Naive thymus-derived CD4-positive, alpha-beta T cell (primary cell): ENCODE data around the gene KCNAB1. TPM values are rescaled to one million over a fixed set of nuclear protein-coding genes. Genes with fewer than 3 reads are reported as not detected.

Experiments
- ATAC-seq: fragments of 150-1000 bp; cut with Tn5 transposase; 2 replicates; pipeline ENCODE4 v1.10.0; 2021; ENCODE audit warnings: mild to moderate bottlenecking, moderate library complexity
- CTCF ChIA-PET: fragments of 350-600 bp; sonication (Branson Sonifier 250); formaldehyde crosslinking; loops from one replicate; lab custom pipeline; 2021; ENCODE audit warnings: antibody characterized with exemption; lab: Charles Lee
- POLR2A ChIA-PET: fragments of 350-600 bp; sonication (Branson Sonifier 250); formaldehyde crosslinking; loops from one replicate; lab custom pipeline; 2021; ENCODE audit warnings: antibody characterized with exemption, inconsistent platforms; lab: Charles Lee
- DNase-seq, 9 donors: peaks; one replicate each; pipeline versions ENCODE4 v3.0.0 to v3.0.0-alpha.2; 2020 to 2022; ENCODE audit warnings: mixed read lengths in 1 of 9
- H3K27ac ChIP-seq: one replicate; pipeline ENCODE4 v1.7.0; 2013; ENCODE audit warnings: mild to moderate bottlenecking, low read depth, low read length, moderate library complexity
- H3K27me3 ChIP-seq, 2 donors: one replicate each; pipeline ENCODE4 v1.7.0; 2013; ENCODE audit warnings: low read length in 2 of 2, mild to moderate bottlenecking in 2 of 2, moderate library complexity in 2 of 2; ENCODE audit not compliant: control insufficient read depth in 2 of 2, insufficient read depth in 2 of 2
- H3K36me3 ChIP-seq, 3 experiments: 1 replicate in 2 of 3; 2 replicates in 1 of 3; pipeline ENCODE4 v1.7.0; 2013; ENCODE audit warnings: low read length in 3 of 3, mild to moderate bottlenecking in 3 of 3, moderate library complexity in 1 of 3; ENCODE audit not compliant: insufficient read depth in 3 of 3, control insufficient read depth in 2 of 3
- H3K4me1 ChIP-seq, 2 donors: one replicate each; pipeline ENCODE4 v1.7.0; 2013; ENCODE audit warnings: low read length in 2 of 2, mild to moderate bottlenecking in 2 of 2, moderate library complexity in 1 of 2; ENCODE audit not compliant: control insufficient read depth in 2 of 2, insufficient read depth in 2 of 2
- H3K4me3 ChIP-seq: 2 replicates; pipeline ENCODE4 v1.7.0; 2013; ENCODE audit warnings: mild to moderate bottlenecking, low read length
- H3K9me3 ChIP-seq, 3 experiments: 1 replicate in 2 of 3; 2 replicates in 1 of 3; pipeline ENCODE4 v1.7.0; 2013; ENCODE audit warnings: low read length in 3 of 3; ENCODE audit not compliant: control insufficient read depth in 2 of 3
- H3K27ac Mint-ChIP-seq, 9 donors: one replicate each; pipeline ENCODE4 v1.8.0; 2020 to 2022; ENCODE audit warnings: mixed read lengths in 9 of 9, mild to moderate bottlenecking in 8 of 9, moderate library complexity in 5 of 9, inconsistent platforms in 2 of 9
- H3K27me3 Mint-ChIP-seq, 5 donors: one replicate each; pipeline ENCODE4 v1.8.0; 2021 to 2022; ENCODE audit warnings: mixed read lengths in 5 of 5, mild to moderate bottlenecking in 1 of 5
- H3K36me3 Mint-ChIP-seq, 5 donors: one replicate each; pipeline ENCODE4 v1.8.0; 2020 to 2022; ENCODE audit warnings: mixed read lengths in 5 of 5, mild to moderate bottlenecking in 3 of 5, inconsistent platforms in 1 of 5
- H3K4me1 Mint-ChIP-seq, 7 donors: one replicate each; pipeline ENCODE4 v1.8.0; 2020 to 2022; ENCODE audit warnings: mixed read lengths in 7 of 7, mild to moderate bottlenecking in 3 of 7, inconsistent platforms in 1 of 7
- H3K4me3 Mint-ChIP-seq, 10 donors: one replicate each; pipeline ENCODE4 v1.8.0; 2020 to 2022; ENCODE audit warnings: mild to moderate bottlenecking in 10 of 10, mixed read lengths in 10 of 10, moderate library complexity in 6 of 10, inconsistent platforms in 2 of 10
- H3K9me3 Mint-ChIP-seq, 11 donors: one replicate each; pipeline ENCODE4 v1.8.0; 2020 to 2022; ENCODE audit warnings: mixed read lengths in 11 of 11, mild to moderate bottlenecking in 4 of 11, inconsistent platforms in 1 of 11, moderate library complexity in 1 of 11
- intact Hi-C, 2 donors: fragments of 100-400 bp; cut with micrococcal nuclease; formaldehyde crosslinking; loops; one replicate each; pipeline ENCODE4 v1.15.1; 2023
- polyA plus RNA-seq, 2 donors: library from polyadenylated mRNA; unstranded; fragments of 300-500 nt; fragmentation: Illumina TruSeq; gene quantifications; one replicate each; pipeline ENCODE4 v1.2.3, GENCODE V29; 2021
- total RNA-seq, 6 experiments: library from RNA in 5 of 6; stranded (reverse) in 5 of 6; gene quantifications; 1 replicate in 5 of 6; 2 replicates in 1 of 6; pipeline ENCODE4 v1.2.3 and lab custom pipeline; 2021 to 2026

The KCNAB1 gene
- total and polyA plus RNA-seq, 7 experiments from 2014 or later = 0.09 to 0.17 TPM; not detected in 5

GRCh38 chr3:156317462-156318074, 197.2 kb downstream of the KCNAB1 start:
- no peak for ATAC-seq
- H3K27ac Mint-ChIP-seq = no peak overlapping the region

GRCh38 chr3:156321945-156322344, 201.6 kb downstream of the KCNAB1 start:
- no peaks in the 10 kb centered on the region for H3K4me1 Mint-ChIP-seq
- no peaks in the 10 kb centered on the region for H3K36me3 Mint-ChIP-seq
- ATAC-seq (no peak), DNase-seq (no peak)
- Histone ChIP-seq H3K36me3 (no peaks in the 10 kb centered on the region), H3K4me3 (no peak overlapping the region), H3K9me3 (no peaks in the 10 kb centered on the region), H3K4me1 (no peaks in the 10 kb centered on the region), H3K27me3 (no peaks in the 10 kb centered on the region), H3K27ac (no peak overlapping the region)
- CTCF ChIA-PET = no interaction called here
- no peaks in the 10 kb centered on the region for H3K9me3 Mint-ChIP-seq
- H3K27ac Mint-ChIP-seq = no peak overlapping the region
- intact Hi-C loops = no loop called here
- POLR2A ChIA-PET = no interaction called here
- peaks cover 6 to 13% (median 10%) of the 10 kb centered on the region in 5 donors for H3K27me3 Mint-ChIP-seq
- no peak overlapping the region for H3K4me3 Mint-ChIP-seq

More at GRCh38 chr3:156317462-156318074, 197.2 kb downstream of the KCNAB1 start:
- H3K27ac ChIP-seq = no peak overlapping the region
- ChIA-PET CTCF (no interaction called here), POLR2A (no interaction called here)
- intact Hi-C loops = no loop called here
- H3K9me3 ChIP-seq = no peaks in the 10 kb centered on the region
- no peaks in the 10 kb centered on the region for H3K27me3 ChIP-seq
- no peaks in the 10 kb centered on the region for H3K36me3 ChIP-seq
- no peaks in the 10 kb centered on the region for H3K4me1 Mint-ChIP-seq
- H3K27me3 Mint-ChIP-seq = peaks cover 0 to 12% (median 0%) of the 10 kb centered on the region in 5 donors
- H3K9me3 Mint-ChIP-seq = peaks cover 0 to 1% (median 0%) of the 10 kb centered on the region in 11 donors
- no peaks in the 10 kb centered on the region for H3K4me1 ChIP-seq
- no peaks in the 10 kb centered on the region for H3K36me3 Mint-ChIP-seq
- no peak overlapping the region for H3K4me3 Mint-ChIP-seq
- H3K4me3 ChIP-seq = no peak overlapping the region
- DNase-seq = no peak

- no peaks in the 10 kb centered on the region for H3K9me3 ChIP-seq
- POLR2A ChIA-PET = no interaction called here
- H3K27ac ChIP-seq = no peak overlapping the region
- no peak overlapping the region for H3K4me3 ChIP-seq
- H3K27me3 Mint-ChIP-seq = peaks cover 7 to 18% (median 11%) of the 10 kb centered on the region in 5 donors
- no peak overlapping the region for H3K27ac Mint-ChIP-seq
- H3K4me3 Mint-ChIP-seq = no peak overlapping the region
- no peaks in the 10 kb centered on the region for H3K36me3 ChIP-seq
- CTCF ChIA-PET = no interaction called here
- H3K27me3 ChIP-seq = no peaks in the 10 kb centered on the region
- H3K36me3 Mint-ChIP-seq = no peaks in the 10 kb centered on the region
- intact Hi-C loops = no loop called here
- ATAC-seq = no peak
- no peak for DNase-seq
- H3K9me3 Mint-ChIP-seq = no peaks in the 10 kb centered on the region
- H3K4me1 Mint-ChIP-seq = no peaks in the 10 kb centered on the region
- H3K4me1 ChIP-seq = no peaks in the 10 kb centered on the region
These were observed 203.1 kb downstream of the KCNAB1 start for GRCh38 chr3:156323466-156323865.

GRCh38 chr3:156330415-156330814, 210.0 kb downstream of the KCNAB1 start:
- Mint-ChIP-seq H3K9me3 (no peaks in the 10 kb centered on the region), H3K36me3 (no peaks in the 10 kb centered on the region), H3K27me3 (peaks cover 7 to 21% (median 16%) of the 10 kb centered on the region in 5 donors), H3K4me1 (no peaks in the 10 kb centered on the region), H3K27ac (no peak overlapping the region), H3K4me3 (no peak overlapping the region)
- ChIA-PET POLR2A (no interaction called here), CTCF (no interaction called here)
- ATAC-seq (no peak), DNase-seq (no peak)
- Histone ChIP-seq H3K27me3 (no peaks in the 10 kb centered on the region), H3K36me3 (no peaks in the 10 kb centered on the region), H3K9me3 (no peaks in the 10 kb centered on the region), H3K27ac (no peak overlapping the region), H3K4me3 (no peak overlapping the region), H3K4me1 (no peaks in the 10 kb centered on the region)
- intact Hi-C loops = no loop called here

GRCh38 chr3:156332304-156332703, 211.9 kb downstream of the KCNAB1 start:
- H3K27me3 Mint-ChIP-seq = peaks cover 0 to 19% (median 8%) of the 10 kb centered on the region in 5 donors

GRCh38 chr3:156334841-156335545, 214.6 kb downstream of the KCNAB1 start:
- Mint-ChIP-seq H3K4me1 (no peaks in the 10 kb centered on the region), H3K4me3 (no peak overlapping the region), H3K27me3 (peaks cover 0 to 18% (median 10%) of the 10 kb centered on the region in 5 donors), H3K27ac (no peak overlapping the region), H3K9me3 (no peaks in the 10 kb centered on the region), H3K36me3 (no peaks in the 10 kb centered on the region)
- ChIA-PET CTCF (no interaction called here), POLR2A (interaction anchor here (0.6 kb wide), 1 partner anchor 758 kb away, joined by 3 read pairs; no protein-coding TSS in a partner anchor)
- no peaks in the 10 kb centered on the region for H3K9me3 ChIP-seq
- H3K27ac ChIP-seq = no peak overlapping the region
- no peaks in the 10 kb centered on the region for H3K27me3 ChIP-seq
- H3K4me3 ChIP-seq = no peak overlapping the region
- intact Hi-C loops = no loop called here
- DNase-seq = no peak
- no peak for ATAC-seq
- no peaks in the 10 kb centered on the region for H3K4me1 ChIP-seq
- no peaks in the 10 kb centered on the region for H3K36me3 ChIP-seq

More at GRCh38 chr3:156332304-156332703, 211.9 kb downstream of the KCNAB1 start:
- Histone ChIP-seq H3K27ac (no peak overlapping the region), H3K27me3 (no peaks in the 10 kb centered on the region), H3K4me1 (no peaks in the 10 kb centered on the region), H3K9me3 (no peaks in the 10 kb centered on the region), H3K36me3 (no peaks in the 10 kb centered on the region), H3K4me3 (no peak overlapping the region)
- ATAC-seq = no peak
- Mint-ChIP-seq H3K9me3 (no peaks in the 10 kb centered on the region), H3K27ac (no peak overlapping the region), H3K4me3 (no peak overlapping the region), H3K4me1 (no peaks in the 10 kb centered on the region), H3K36me3 (no peaks in the 10 kb centered on the region)
- CTCF ChIA-PET = no interaction called here
- intact Hi-C loops = no loop called here
- POLR2A ChIA-PET = no interaction called here
- no peak for DNase-seq

GRCh38 chr3:156339491-156339890, 219.1 kb downstream of the KCNAB1 start:
- ChIA-PET POLR2A (no interaction called here), CTCF (no interaction called here)
- H3K27me3 ChIP-seq = no peaks in the 10 kb centered on the region
- peaks cover 0 to 3% (median 0%) of the 10 kb centered on the region in 7 donors for H3K4me1 Mint-ChIP-seq
- no peak for ATAC-seq
- H3K9me3 Mint-ChIP-seq = no peaks in the 10 kb centered on the region
- no peak overlapping the region for H3K27ac ChIP-seq
- no peak overlapping the region for H3K27ac Mint-ChIP-seq
- H3K36me3 ChIP-seq = no peaks in the 10 kb centered on the region
- H3K4me1 ChIP-seq = no peaks in the 10 kb centered on the region
- no peak overlapping the region for H3K4me3 ChIP-seq
- H3K27me3 Mint-ChIP-seq = peaks cover 0 to 31% (median 22%) of the 10 kb centered on the region in 5 donors
- no peak overlapping the region for H3K4me3 Mint-ChIP-seq
- DNase-seq = no peak
- no peaks in the 10 kb centered on the region for H3K9me3 ChIP-seq
- H3K36me3 Mint-ChIP-seq = no peaks in the 10 kb centered on the region
- intact Hi-C loops = no loop called here
